GM12874 (cell line): ENCODE measurements around the gene SLC4A2.
A peak's percentile ranks its signal among the peaks of the same experiment; 100 is the strongest.

Source experiments
- CTCF ChIP-seq: IDR thresholded peaks from 2 replicates; pipeline ENCODE4 v1.5.1; 2011; ENCODE audit warnings: low read depth, mild to moderate bottlenecking, control low read depth, low read length, moderate library complexity; ENCODE audit not compliant: insufficient read depth

SLC4A2 gene

GRCh38 chr7:151083824-151084160 lies 24.4 kb downstream of the SLC4A2 start:
- TF ChIP-seq CTCF: no peak

GRCh38 chr7:151085329-151085690 lies 25.9 kb downstream of the SLC4A2 start:
- no peak for TF ChIP-seq CTCF

GRCh38 chr7:151085691-151086620 lies 26.6 kb downstream of the SLC4A2 start, which contains the start of gene AGAP3:
AGAP3 (plus strand) TSS chr7:151086475; CDS start chr7:151086742, 267 bp downstream.
- TF ChIP-seq CTCF: no peak

- no peak for TF ChIP-seq CTCF
Observed at GRCh38 chr7:151086802-151087244, 27.4 kb downstream of the SLC4A2 start.

- peak; percentile 42; the same call in 1 of the 2 replicates for TF ChIP-seq CTCF
Observed at GRCh38 chr7:151087245-151088018, 28.0 kb downstream of the SLC4A2 start.

- TF ChIP-seq CTCF: no peak
Observed at GRCh38 chr7:151088019-151088855, 28.8 kb downstream of the SLC4A2 start.
